HL-60/S4 (cell line): ENCODE results near the gene AP2A1.

Experiments used
- in situ Hi-C: fragments of 300-500 bp; cut with MboI; formaldehyde crosslinking; loops from 2 replicates; pipeline ENCODE4 v1.14.3; 2022; ENCODE audit warnings: low sequenced_read_pairs

The AP2A1 gene

DNA sequence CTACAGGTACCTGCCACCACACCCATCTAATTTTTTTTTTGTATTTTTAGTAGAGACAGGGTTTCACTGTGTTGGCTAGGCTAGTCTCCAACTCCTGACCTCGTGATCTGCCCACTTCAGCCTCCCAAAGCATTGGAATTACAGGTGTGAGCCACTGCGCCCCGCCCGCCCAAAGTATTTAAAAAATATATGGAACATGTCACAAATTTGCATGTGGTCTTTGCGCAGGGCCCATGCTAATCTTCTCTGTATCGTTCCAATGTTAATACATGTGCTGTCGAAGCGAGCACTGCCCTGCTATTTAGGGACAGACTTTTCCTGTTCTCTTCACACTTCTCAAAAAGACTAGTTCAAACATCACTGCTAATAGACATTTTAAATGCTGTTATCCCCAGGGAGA, 2.5 kb upstream of the AP2A1 start:
- in situ Hi-C loops = no loop called here

DNA sequence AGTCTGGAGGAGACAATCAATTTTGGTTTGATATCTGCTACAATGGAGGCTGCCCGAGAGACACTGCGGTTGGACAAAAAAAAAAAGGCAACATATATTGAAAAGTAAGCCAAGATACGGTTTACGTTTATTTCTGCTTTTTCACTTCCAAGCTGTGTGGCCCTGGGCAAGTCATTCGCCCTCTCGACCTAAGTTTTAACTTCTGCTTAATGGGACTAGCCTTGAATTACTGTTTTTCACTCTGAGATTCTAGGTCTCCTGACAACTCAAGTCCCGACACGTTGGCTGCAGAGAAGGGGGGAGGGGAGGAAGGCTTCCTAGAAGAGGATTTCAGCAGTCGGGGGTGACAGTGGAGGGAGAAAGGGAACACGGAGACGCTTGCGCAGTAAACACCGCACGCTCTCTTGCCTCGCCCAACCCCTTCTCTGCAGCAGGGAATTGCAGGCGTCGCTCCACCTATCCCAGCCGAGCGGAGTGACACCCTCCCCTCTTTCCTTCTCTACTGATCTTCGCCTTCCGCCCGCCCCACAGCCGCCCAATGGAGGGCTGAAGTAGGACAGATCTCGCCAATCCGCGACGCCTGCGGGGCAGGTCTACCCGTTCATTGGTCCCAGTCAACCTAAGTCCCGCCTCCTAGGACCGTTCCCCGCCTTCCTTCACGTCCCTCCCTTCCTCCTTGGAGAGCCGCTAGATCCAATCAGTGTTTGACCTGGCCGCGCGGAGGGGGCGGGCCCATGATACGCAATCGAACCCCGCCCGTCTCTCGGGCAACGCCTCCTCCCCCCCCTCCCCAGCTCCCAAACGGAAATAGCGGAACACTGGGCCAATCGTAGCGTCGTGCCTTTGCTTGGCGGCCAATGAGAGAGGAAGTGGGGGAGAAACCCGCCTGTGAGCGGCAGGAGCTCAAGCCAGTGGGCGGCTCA, 533 bp upstream of the AP2A1 start:
- in situ Hi-C loops = no loop called here

DNA sequence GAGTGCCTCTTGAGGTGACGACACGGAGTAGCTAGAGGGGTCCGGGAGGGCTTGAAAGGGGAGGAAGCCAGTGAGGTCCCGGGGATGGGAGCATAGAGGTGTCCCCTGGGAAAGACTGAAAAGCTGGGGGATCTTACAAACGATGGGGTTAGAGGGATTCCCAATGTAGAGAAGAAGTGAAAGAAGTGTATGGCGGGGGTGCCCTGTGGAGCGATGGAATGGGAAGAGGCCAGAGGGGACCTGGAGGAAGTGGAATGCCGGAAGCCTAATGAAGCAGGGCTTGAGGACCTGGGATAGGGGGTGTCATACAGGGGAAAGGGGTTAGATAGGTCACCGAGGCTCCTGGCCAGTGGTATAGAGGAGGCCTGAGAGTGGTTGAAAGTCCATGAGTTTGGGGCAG, 580 bp downstream of the AP2A1 start:
- in situ Hi-C loops = no loop called here

- in situ Hi-C loops = no loop called here
These were observed 1.3 kb downstream of the AP2A1 start for GRCh38 chr19:49767967-49768581.

GRCh38 chr19:49770529-49770928, 3.7 kb downstream of the AP2A1 start:
- in situ Hi-C loops = no loop called here

DNA sequence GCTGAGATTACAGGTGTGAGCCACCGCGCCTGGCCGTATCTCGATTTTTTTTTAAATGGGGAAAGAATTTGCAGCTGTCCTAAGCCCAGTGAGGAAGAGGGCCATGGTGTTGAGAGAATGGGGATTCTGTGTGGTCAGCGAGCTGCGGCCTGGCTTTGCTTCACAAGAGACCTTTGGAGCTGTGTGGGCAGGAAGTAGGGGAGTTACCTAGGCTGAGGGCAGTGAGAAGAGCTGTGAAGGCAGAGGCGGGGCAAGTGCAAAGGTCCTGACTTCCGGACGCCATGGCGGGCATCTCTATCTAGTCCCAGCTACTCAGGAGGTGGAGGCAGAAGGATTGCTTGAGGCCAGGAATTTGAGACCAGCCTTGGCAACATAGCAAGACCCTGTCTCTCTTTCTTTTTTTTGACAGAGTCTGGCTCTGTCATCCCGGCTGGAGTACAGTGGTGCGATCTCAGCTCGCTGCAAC, 4.9 kb downstream of the AP2A1 start:
- in situ Hi-C loops = no loop called here

- in situ Hi-C loops = no loop called here
These were observed 6.1 kb downstream of the AP2A1 start for GRCh38 chr19:49772850-49773432.

DNA sequence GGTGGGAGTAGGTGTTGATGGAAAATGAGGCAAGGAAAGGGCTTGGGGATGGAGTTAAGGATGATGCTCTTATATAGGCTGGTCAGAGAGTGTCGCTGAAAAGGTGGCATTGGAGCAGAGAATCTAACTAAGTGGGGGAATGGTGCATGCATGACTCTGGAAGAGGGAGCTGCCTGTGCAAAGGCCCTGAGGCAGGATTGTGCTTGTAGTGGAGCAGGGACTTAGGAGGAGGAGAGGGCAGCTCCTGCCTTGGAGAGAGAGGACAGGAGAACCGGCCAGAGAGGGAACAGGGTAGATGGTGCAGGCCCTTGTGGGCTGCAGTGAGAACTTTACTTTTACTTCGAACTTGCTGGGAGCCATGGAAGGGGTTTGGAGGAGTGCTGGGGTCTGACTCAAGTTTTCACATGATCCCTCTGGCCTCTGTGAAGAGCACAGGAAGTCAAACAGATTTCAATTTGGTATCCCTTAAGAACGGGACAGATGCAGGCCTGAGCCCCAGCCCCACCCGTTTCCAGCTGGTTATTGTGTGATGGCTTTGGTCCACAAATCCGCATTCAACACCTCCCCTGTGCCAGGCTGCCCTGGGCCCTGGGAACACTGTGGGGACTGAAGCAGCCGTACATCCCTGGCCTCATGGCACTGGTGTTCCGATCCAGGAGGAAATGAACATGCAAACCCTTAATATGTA, 7.0 kb downstream of the AP2A1 start:
- in situ Hi-C loops = no loop called here

DNA sequence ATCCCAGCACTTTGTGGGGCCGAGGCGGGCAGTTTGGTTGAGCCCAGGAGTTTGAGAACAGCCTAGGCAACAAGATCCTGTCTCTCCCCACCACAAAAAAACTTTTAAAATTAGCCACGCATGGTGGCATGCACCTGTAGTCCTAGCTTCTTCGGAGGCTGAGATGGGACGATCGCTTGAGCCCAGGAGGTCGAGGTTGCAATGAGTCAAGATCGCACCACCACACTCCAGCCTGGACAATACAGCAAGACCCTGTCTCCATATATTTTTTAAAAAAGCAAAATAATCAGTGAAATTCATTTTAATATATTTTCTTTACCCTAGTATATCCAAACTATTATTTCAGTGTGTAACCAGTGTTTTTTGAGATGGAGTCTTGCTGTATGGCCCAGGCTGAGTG, 8.2 kb downstream of the AP2A1 start:
- in situ Hi-C loops = no loop called here

GRCh38 chr19:49775742-49776370, 9.1 kb downstream of the AP2A1 start:
- in situ Hi-C loops = no loop called here

GRCh38 chr19:49776371-49776764, 9.6 kb downstream of the AP2A1 start:
- in situ Hi-C loops = no loop called here

DNA sequence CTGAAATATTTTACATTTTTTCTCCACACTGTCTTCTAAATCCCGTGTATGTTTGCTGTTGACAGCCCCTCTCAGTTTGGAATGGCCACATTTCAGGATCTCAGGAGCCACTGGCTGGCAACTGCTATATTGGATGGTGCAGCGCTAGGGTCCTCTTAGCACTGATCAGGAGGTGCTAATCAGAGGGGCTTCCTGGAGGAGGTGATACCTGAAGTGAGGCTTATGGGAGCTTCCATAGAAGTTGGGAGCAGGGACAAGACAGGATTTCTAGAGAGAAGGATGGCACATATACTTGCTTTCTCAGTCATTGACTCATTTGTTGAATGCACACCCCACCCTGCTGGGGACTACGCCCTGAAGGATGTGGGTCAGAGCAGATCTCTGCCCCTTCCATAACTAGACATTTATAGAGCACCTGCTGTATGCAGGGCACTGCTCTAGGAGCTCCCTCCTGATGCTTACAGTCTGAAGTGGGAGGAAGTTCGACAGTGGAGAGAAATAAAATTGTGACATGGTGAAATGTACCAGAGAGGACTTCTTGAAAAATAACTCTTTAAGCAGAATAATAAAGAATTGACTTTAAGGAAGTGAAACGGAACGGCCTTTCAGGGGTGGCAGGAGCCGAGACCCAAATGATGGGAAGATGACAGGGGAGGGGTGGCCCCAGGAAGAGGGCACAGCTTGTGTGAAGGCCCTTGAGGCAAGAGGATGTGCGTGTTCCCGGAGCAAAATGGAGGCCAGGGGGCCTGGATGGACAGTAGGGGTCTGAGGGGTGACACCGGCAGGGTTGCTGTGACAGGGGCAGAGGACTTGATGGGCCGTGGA, 13.1 kb downstream of the AP2A1 start:
- in situ Hi-C loops = no loop called here

- in situ Hi-C loops = no loop called here
These were observed 14.1 kb downstream of the AP2A1 start for GRCh38 chr19:49780861-49781260.

GRCh38 chr19:49781394-49781793, 14.6 kb downstream of the AP2A1 start:
- in situ Hi-C loops = no loop called here

GRCh38 chr19:49782515-49782914, 15.7 kb downstream of the AP2A1 start:
- in situ Hi-C loops = no loop called here

DNA sequence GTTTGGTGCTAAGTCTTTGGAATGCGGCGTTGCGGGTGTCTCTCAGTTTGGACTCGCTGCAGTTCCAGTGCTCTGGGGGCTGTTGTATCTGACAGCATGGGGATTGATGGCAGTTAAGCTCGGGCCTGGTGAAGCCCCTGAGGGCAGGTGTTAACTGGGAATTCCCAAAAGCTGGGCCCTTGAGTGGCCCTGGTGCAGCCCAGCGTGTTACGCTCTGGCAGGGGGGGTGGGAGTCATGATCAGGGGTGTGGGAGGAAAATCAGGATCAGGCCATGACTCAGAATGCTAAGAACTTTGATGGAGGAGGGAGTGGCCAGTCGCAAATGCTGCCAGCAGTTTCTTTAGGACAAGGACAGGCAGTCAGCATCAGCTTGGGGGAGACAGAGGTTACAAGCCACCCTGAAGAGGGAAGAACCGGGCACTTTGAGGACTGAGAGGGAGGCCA, 19.6 kb downstream of the AP2A1 start:
- in situ Hi-C loops = no loop called here

DNA sequence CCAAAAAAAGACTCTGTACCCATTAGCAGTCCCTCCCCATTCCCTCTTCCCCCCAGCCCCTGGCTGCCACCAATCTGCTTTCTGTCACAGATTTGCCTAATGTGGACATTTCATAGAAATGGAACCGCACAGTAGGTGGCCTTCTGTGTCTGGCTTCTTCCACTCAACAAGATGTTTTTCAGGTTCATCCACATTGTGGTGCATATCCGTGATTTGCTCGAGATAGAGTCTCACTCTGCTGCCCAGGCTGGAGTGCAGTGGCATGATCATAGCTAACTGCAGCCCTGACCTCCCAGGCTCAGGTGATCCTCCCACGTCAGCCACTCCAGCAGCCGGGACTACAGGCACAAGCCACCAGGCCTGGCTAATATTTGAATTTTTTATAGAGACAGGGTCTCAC, 20.9 kb downstream of the AP2A1 start:
- in situ Hi-C loops = no loop called here

DNA sequence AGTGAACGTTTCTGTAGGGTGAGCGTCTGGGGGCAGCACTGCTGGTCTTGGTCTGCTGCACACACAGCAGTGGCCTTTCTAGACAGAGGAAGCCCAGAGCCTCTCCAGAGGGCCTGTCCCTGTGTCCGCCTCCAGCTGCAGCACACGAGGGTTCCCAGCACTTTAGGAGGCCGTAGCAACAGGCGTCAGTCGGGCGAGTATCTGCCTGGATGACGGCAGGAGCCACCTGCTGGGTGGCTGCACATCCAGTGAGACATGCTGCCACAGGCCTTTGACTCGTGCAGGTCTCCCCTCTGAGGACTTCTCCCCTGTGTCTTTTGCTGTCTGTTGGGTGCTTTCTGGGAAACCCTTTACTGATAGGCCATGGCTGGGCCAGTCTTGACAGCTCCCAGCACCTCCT, 22.1 kb downstream of the AP2A1 start:
- in situ Hi-C loops = no loop called here

- in situ Hi-C loops = no loop called here
These were observed 24.1 kb downstream of the AP2A1 start for GRCh38 chr19:49790866-49791265.
